HS-27A (cell line): ENCODE results near the gene TANC2.

Experiments used
- DNase-seq: peaks from one replicate; pipeline ENCODE4 v3.0.0-alpha.2; 2012; ENCODE audit warnings: low read depth, missing footprints

TANC2 gene

GRCh38 chr17:62965686-62966425 lies at the start of gene TANC2:
TANC2 (plus strand) TSS chr17:62966235; CDS start chr17:63009560, 43,325 bp downstream.
- DNase-seq, result no peak

- no peak for DNase-seq
Measured at GRCh38 chr17:62916684-62917571, 49.1 kb upstream of the TANC2 start.

- DNase-seq, result no peak
Measured at GRCh38 chr17:62919388-62919787, 46.6 kb upstream of the TANC2 start.

- no peak for DNase-seq
Measured at GRCh38 chr17:62920300-62920699, 45.7 kb upstream of the TANC2 start.

- DNase-seq, result no peak
Measured at GRCh38 chr17:62921817-62922216, 44.2 kb upstream of the TANC2 start.

- DNase-seq, result no peak
Measured at GRCh38 chr17:62923258-62924150, 42.5 kb upstream of the TANC2 start.

- DNase-seq, result no peak
Measured at GRCh38 chr17:62925267-62925836, 40.7 kb upstream of the TANC2 start.

- no peak for DNase-seq
Measured at GRCh38 chr17:62927083-62927482, 39.0 kb upstream of the TANC2 start.

- no peak for DNase-seq
Measured at GRCh38 chr17:62929320-62929719, 36.7 kb upstream of the TANC2 start.

GRCh38 chr17:62931101-62931500 lies 34.9 kb upstream of the TANC2 start:
- DNase-seq, result no peak

- DNase-seq, result no peak
Measured at GRCh38 chr17:62933501-62934385, 32.3 kb upstream of the TANC2 start.

- DNase-seq, result no peak
Measured at GRCh38 chr17:62935098-62935497, 30.9 kb upstream of the TANC2 start.

GRCh38 chr17:62935523-62935922 lies 30.5 kb upstream of the TANC2 start:
- DNase-seq, result no peak

GRCh38 chr17:62937606-62938005 lies 28.4 kb upstream of the TANC2 start:
- DNase-seq, result no peak

GRCh38 chr17:62941358-62941991 lies 24.6 kb upstream of the TANC2 start:
- DNase-seq, result no peak

GRCh38 chr17:62948370-62948769 lies 17.7 kb upstream of the TANC2 start:
- DNase-seq, result no peak

- no peak for DNase-seq
Measured at GRCh38 chr17:62949036-62949435, 17.0 kb upstream of the TANC2 start.

- no peak for DNase-seq
Measured at GRCh38 chr17:62950067-62950466, 16.0 kb upstream of the TANC2 start.

GRCh38 chr17:62955841-62956352 lies 10.1 kb upstream of the TANC2 start:
- DNase-seq, result no peak

GRCh38 chr17:62963296-62963695 lies 2.7 kb upstream of the TANC2 start:
- DNase-seq, result no peak
